Testis (tissue), 3 donors: Measurements from ENCODE around the gene MYLK. TPM values are rescaled to one million over a fixed set of nuclear protein-coding genes. Genes with fewer than 3 reads are reported as not detected.

Source experiments
- DNase-seq: peaks from one replicate; pipeline ENCODE4 v3.0.0-alpha.2; 2019
- H3K27ac ChIP-seq, 2 donors: fragments of 200-600 bp; sonication (generic); one replicate each; pipeline ENCODE4 v1.5.1; 2019
- H3K27me3 ChIP-seq: fragments of 200-600 bp; sonication (generic); one replicate; pipeline ENCODE4 v1.5.1; 2019
- H3K36me3 ChIP-seq: fragments of 200-600 bp; sonication (generic); one replicate; pipeline ENCODE4 v1.5.1; 2017; ENCODE audit warnings: low read depth; ENCODE audit errors: missing control alignments
- H3K4me1 ChIP-seq: fragments of 200-600 bp; sonication (generic); one replicate; pipeline ENCODE4 v1.5.1; 2019
- H3K4me3 ChIP-seq, 2 donors: fragments of 200-600 bp; sonication (generic); one replicate each; pipeline ENCODE4 v1.5.1; 2017 to 2019
- H3K9me3 ChIP-seq: fragments of 200-600 bp; sonication (generic); one replicate; pipeline ENCODE4 v1.5.1; 2017
- POLR2A ChIP-seq: fragments of 450-650 bp; IDR thresholded peaks from one replicate; pipeline ENCODE4 v1.6.1; 2017; ENCODE audit warnings: antibody characterized with exemption, mild to moderate bottlenecking, moderate library complexity
- WGBS, 2 donors: methylation state at CpG; one replicate each; pipeline ENCODE4 v1.1.5; 2018; 5-methylcytosine and 5-hydroxymethylcytosine counted together
- intact Hi-C: fragments of 100-400 bp; cut with DNase I; formaldehyde crosslinking; loops from one replicate; pipeline ENCODE4 v1.15.1; 2023; ENCODE audit warnings: low total_unique reads
- polyA plus RNA-seq: library from polyadenylated mRNA; stranded (reverse); fragments of 350-450 nt; fragmentation: Illumina TruSeq; extraction: RNeasy Lipid Tissue Mini Kit (QIAGEN cat#74804); gene quantifications from one replicate; pipeline ENCODE4 v1.2.3, GENCODE V29; 2014; ENCODE audit warnings: low read depth, low replicate concordance; ENCODE audit not compliant: insufficient read depth
- total RNA-seq, 2 donors: library from RNA; depleted of rRNA; stranded (reverse); fragments of >200 nt; gene quantifications; one replicate each; pipeline ENCODE4 v1.2.3, GENCODE V29; 2016
- TF ChIP-seq, protein P1 (sequence below), 3 experiments: fragments of 450-650 bp in 2 of 3; fragments of 200-600 bp in 1 of 3; sonication (generic) in 1 of 3; IDR thresholded peaks; one replicate each; pipeline ENCODE4 v1.5.1; 2016 to 2019; ENCODE audit warnings: antibody characterized with exemption in 3 of 3, mild to moderate bottlenecking in 2 of 3, moderate library complexity in 1 of 3

The MYLK gene
- total and polyA plus RNA-seq, 3 donors from 2014 or later = 130 to 168 (median 151) TPM

DNA sequence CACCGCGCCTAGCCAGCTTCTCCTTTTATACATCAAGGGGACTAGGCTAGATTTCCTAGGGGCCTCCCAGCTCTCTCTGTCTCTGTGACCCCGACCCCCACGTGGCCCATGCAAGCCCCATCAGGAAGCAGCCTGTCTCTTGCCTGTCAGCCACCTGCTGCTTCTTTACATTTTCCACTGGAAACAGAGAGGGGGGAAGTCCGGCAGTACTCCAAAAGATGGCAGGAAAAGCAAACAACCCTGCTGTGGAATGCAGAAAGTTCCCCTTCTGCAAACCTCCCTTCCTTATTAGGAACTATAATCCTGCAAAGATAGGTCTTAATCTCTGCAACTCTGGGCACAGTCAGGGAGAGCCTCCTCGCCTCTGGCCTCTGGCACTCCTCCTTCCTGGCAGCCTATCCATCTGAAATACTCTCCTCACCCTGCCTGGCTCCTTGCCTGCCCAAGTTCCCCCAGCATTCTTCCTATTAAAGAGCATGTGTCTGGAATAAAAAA, 251.9 kb downstream of the MYLK start:
- H3K9me3 ChIP-seq = no peaks in the 10 kb centered on the region
- no peaks in the 10 kb centered on the region for H3K27me3 ChIP-seq
- peaks cover 58% of the 10 kb centered on the region for H3K4me1 ChIP-seq
- WGBS, 2 donors = 41 to 49% methylated on average over 6 of the region's 6 CpGs
- TF ChIP-seq, protein P1, sequence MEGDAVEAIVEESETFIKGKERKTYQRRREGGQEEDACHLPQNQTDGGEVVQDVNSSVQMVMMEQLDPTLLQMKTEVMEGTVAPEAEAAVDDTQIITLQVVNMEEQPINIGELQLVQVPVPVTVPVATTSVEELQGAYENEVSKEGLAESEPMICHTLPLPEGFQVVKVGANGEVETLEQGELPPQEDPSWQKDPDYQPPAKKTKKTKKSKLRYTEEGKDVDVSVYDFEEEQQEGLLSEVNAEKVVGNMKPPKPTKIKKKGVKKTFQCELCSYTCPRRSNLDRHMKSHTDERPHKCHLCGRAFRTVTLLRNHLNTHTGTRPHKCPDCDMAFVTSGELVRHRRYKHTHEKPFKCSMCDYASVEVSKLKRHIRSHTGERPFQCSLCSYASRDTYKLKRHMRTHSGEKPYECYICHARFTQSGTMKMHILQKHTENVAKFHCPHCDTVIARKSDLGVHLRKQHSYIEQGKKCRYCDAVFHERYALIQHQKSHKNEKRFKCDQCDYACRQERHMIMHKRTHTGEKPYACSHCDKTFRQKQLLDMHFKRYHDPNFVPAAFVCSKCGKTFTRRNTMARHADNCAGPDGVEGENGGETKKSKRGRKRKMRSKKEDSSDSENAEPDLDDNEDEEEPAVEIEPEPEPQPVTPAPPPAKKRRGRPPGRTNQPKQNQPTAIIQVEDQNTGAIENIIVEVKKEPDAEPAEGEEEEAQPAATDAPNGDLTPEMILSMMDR (IDR thresholded peaks at IDR 0.05) = no peak
- no peak for TF ChIP-seq POLR2A
- DNase-seq = peak; percentile 91
- peak overlapping the region; percentile 57 to 89 for H3K27ac ChIP-seq
- intact Hi-C loops = no loop called here
- no peak overlapping the region for H3K4me3 ChIP-seq
- no peaks in the 10 kb centered on the region for H3K36me3 ChIP-seq

DNA sequence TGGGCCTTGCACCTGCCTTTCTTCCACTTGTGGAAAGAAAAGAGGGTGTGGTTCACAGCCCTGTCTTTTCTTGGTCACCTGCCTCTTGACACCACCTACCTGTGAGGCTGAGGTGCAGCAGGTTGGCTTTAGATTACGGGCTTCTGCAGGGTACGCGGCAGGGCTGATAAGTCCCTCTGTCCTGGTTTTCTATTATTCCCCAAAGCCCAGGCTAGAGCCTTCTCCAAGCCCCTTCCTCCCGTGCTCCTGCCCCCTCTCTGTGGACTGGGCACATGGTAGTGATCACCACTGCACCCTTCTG, 254.4 kb downstream of the MYLK start:
- Histone ChIP-seq H3K27me3 (no peaks in the 10 kb centered on the region), H3K27ac (no peak overlapping the region), H3K9me3 (no peaks in the 10 kb centered on the region), H3K4me3 (no peak overlapping the region), H3K36me3 (no peaks in the 10 kb centered on the region), H3K4me1 (peaks cover 33% of the 10 kb centered on the region)
- WGBS, 2 donors = 88 to 98% methylated on average over 1 to 4 of the region's 4 CpGs
- no peak for DNase-seq
- no peak for TF ChIP-seq POLR2A
- TF ChIP-seq, protein P1 (IDR thresholded peaks at IDR 0.05) = no peak
- intact Hi-C loops = no loop called here

DNA sequence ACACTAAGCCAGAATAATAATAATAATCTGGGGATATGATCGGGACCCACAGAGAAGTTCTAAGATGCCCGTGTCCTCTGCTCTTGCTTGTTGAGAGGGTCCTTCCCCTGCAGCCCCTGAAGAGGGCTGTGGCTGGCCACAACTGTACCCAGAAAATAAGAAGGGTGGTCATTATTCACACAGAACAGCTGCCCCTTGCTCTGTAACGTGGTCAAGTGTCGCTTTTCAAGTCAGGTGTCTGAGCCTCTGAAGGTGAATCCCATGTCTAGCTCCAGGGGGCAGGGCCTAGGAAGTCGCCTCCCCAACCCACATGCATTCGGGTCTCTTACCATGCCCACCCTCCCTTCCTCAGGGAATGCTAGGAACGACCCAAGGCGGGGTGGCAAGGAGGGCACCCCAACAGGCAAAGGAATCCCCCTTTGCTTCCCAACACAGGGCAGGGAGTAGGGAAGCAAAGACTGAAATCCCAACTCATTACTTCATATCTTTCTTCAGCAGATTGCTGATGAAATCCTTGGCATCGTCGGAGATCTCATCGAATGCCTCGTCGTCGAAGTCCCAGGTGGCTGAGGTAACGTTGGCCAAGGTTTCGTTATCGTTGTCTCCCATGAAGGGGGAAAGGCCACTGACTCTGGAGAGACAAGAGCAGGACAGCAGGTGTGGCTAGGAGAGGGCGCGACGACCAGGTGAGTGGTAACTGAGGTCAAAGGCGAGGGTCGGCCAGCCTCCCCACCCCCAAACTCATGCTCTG, 255.0 kb downstream of the MYLK start:
- Histone ChIP-seq H3K27ac (no peak overlapping the region), H3K4me3 (no peak overlapping the region), H3K27me3 (no peaks in the 10 kb centered on the region), H3K9me3 (no peaks in the 10 kb centered on the region), H3K36me3 (no peaks in the 10 kb centered on the region), H3K4me1 (peaks cover 28% of the 10 kb centered on the region)
- TF ChIP-seq POLR2A = no peak
- TF ChIP-seq, protein P1 (IDR thresholded peaks at IDR 0.05) = no peak
- intact Hi-C loops = no loop called here
- DNase-seq = no peak
- WGBS, 2 donors = 86 to 93% methylated on average over 22 of the region's 22 CpGs

DNA sequence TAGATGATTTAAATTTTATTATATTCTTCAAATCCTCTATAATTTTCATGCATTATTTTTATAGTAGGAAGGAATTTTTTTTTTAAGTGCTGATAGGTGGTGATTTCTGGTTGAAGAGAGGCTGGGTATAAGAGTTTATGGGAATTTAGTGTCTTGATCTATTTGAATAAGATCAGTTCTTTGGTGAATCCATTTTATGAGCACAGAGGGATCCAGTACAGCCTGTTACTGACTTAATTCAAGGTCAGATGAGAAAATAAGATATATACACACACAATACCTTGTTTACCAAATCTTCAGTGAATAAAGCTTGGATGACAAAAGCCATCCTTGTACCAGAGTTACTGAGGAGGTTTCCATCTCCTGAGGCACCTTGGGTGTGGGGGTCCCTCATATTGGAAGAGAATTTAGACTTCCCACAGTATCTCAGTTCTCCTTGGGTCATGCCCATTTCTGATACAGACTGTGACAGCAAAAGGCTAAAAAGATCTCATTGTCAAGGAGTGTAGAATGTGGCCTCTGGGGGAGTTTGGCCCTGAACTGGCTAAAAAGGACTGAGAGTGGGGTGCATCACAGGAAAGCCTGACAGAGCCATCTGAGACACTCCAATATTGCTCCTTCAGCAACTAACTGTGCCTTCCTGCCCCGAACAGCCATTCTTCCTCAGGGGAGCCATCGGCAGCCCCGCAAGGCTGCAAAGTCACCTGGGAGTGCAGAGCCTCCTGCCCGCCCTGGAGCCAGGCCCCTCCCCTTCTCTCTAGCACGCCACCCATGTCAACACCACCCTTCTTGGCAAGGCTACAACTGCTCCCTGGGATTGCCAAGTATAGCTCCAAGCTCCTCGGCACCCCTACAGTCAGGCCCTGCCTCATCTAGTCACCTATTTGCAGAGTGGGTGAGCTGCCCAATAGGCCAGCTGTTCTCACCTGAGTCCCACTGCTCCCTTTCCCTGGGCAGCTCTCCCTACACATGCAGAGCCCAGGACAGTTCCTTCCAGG, 256.2 kb downstream of the MYLK start:
- peaks cover 16% of the 10 kb centered on the region for H3K4me1 ChIP-seq
- TF ChIP-seq POLR2A = no peak
- TF ChIP-seq, protein P1 (IDR thresholded peaks at IDR 0.05) = no peak

More for the DNA sequence above, 256.2 kb downstream of the MYLK start:
- no peaks in the 10 kb centered on the region for H3K36me3 ChIP-seq
- H3K9me3 ChIP-seq = no peaks in the 10 kb centered on the region
- whole genome bisulfite sequencing, 2 donors = 83 to 91% methylated on average over 4 to 6 of the region's 6 CpGs
- H3K27ac ChIP-seq = peak overlapping the region in 1 of 2 donors; percentile 47
- no peak overlapping the region for H3K4me3 ChIP-seq
- DNase-seq = no peak
- intact Hi-C loops = no loop called here
- H3K27me3 ChIP-seq = no peaks in the 10 kb centered on the region
